ENCODE measurements around the gene MOBP.

- TF ChIP-seq, protein P1, sequence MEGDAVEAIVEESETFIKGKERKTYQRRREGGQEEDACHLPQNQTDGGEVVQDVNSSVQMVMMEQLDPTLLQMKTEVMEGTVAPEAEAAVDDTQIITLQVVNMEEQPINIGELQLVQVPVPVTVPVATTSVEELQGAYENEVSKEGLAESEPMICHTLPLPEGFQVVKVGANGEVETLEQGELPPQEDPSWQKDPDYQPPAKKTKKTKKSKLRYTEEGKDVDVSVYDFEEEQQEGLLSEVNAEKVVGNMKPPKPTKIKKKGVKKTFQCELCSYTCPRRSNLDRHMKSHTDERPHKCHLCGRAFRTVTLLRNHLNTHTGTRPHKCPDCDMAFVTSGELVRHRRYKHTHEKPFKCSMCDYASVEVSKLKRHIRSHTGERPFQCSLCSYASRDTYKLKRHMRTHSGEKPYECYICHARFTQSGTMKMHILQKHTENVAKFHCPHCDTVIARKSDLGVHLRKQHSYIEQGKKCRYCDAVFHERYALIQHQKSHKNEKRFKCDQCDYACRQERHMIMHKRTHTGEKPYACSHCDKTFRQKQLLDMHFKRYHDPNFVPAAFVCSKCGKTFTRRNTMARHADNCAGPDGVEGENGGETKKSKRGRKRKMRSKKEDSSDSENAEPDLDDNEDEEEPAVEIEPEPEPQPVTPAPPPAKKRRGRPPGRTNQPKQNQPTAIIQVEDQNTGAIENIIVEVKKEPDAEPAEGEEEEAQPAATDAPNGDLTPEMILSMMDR (conservative IDR thresholded peaks at IDR 0.05; ENCODE audit: low read depth in 2 of 2) = no peak
- TF ChIP-seq POLR2AphosphoS5 (IDR thresholded peaks at IDR 0.05; ENCODE audit: low read depth) (no peak), CREB1 (CRISPR knock-in tag; IDR thresholded peaks at IDR 0.05; ENCODE audit: low read depth) (no peak), EZH2 (IDR thresholded peaks at IDR 0.05; ENCODE audit: low read depth, unreplicated experiment) (no peak), EZH2phosphoT487 (IDR thresholded peaks at IDR 0.05; ENCODE audit: unreplicated experiment) (no peak), ZNF331 (CRISPR knock-in tag; IDR thresholded peaks at IDR 0.05; ENCODE audit: low read depth) (no peak), STAT1 (IDR thresholded peaks at IDR 0.05; ENCODE audit: unreplicated experiment) (no peak), REST (IDR thresholded peaks at IDR 0.05; ENCODE audit: unreplicated experiment) (no peak), JUNB (IDR thresholded peaks at IDR 0.05; ENCODE audit: unreplicated experiment) (no peak), NANOG (IDR thresholded peaks at IDR 0.05; ENCODE audit: borderline replicate concordance) (no peak), ZNF114 (CRISPR knock-in tag; IDR thresholded peaks at IDR 0.05) (no peak)
- TF ChIP-seq, protein P2, sequence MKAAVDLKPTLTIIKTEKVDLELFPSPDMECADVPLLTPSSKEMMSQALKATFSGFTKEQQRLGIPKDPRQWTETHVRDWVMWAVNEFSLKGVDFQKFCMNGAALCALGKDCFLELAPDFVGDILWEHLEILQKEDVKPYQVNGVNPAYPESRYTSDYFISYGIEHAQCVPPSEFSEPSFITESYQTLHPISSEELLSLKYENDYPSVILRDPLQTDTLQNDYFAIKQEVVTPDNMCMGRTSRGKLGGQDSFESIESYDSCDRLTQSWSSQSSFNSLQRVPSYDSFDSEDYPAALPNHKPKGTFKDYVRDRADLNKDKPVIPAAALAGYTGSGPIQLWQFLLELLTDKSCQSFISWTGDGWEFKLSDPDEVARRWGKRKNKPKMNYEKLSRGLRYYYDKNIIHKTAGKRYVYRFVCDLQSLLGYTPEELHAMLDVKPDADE (IDR thresholded peaks at IDR 0.05) = no peak
Measured at GRCh38 chr3:39505866-39506742, 38.6 kb downstream of the MOBP start.
